Sigmoid colon (tissue), 7 donors: Measurements from ENCODE around the gene PPP2R2B. TPM values are rescaled to one million over a fixed set of nuclear protein-coding genes. Genes with fewer than 3 reads are reported as not detected.

Source experiments
- DNase-seq: peaks from one replicate; pipeline ENCODE4 v3.0.0-alpha.2; 2019
- H3K27ac ChIP-seq, 4 donors: fragments of 200-600 bp; sonication (generic); one replicate each; pipeline ENCODE4 v1.5.1; 2016 to 2019; ENCODE audit warnings: mild to moderate bottlenecking in 1 of 4
- H3K27me3 ChIP-seq, 3 donors: fragments of 200-600 bp; sonication (generic); one replicate each; pipeline ENCODE4 v1.5.1; 2019; ENCODE audit warnings: mild to moderate bottlenecking in 1 of 3
- H3K36me3 ChIP-seq, 4 donors: fragments of 200-600 bp; sonication (generic); one replicate each; pipeline ENCODE4 v1.5.1; 2016 to 2019
- H3K4me1 ChIP-seq, 4 donors: fragments of 200-600 bp; sonication (generic); one replicate each; pipeline ENCODE4 v1.5.1; 2017 to 2019
- H3K4me3 ChIP-seq, 4 donors: fragments of 200-600 bp; sonication (generic); one replicate each; pipeline ENCODE4 v1.5.1; 2017 to 2019; ENCODE audit warnings: mild to moderate bottlenecking in 2 of 4, moderate library complexity in 1 of 4
- H3K9me3 ChIP-seq, 4 donors: fragments of 200-600 bp in 3 of 4; sonication (generic) in 3 of 4; one replicate each; pipeline versions ENCODE4 v1.5.1 to v1.6.1; 2013 to 2019
- EP300 ChIP-seq, 4 donors: sonication (generic); formaldehyde crosslinking; IDR thresholded peaks; one replicate each; pipeline ENCODE4 v1.6.1; 2017; ENCODE audit warnings: antibody characterized with exemption in 4 of 4
- POLR2A ChIP-seq, 2 donors: fragments of 450-650 bp; IDR thresholded peaks; one replicate each; pipeline ENCODE4 v1.6.1; 2016; ENCODE audit warnings: antibody characterized with exemption in 2 of 2, mild to moderate bottlenecking in 2 of 2, moderate library complexity in 2 of 2
- POLR2AphosphoS5 ChIP-seq, 4 donors: sonication (generic); formaldehyde crosslinking; IDR thresholded peaks; one replicate each; pipeline ENCODE4 v1.6.1; 2017; ENCODE audit warnings: antibody characterized with exemption in 4 of 4
- WGBS, 2 donors: extraction: QIAGEN DNeasy Blood & Tissue Kit; methylation state at CpG; one replicate each; pipeline ENCODE4 v1.1.7; 2013; 5-methylcytosine and 5-hydroxymethylcytosine counted together
- intact Hi-C: fragments of 100-400 bp; cut with DNase I; formaldehyde crosslinking; loops from one replicate; pipeline ENCODE4 v1.15.1; 2023
- polyA plus RNA-seq, 3 donors: library from polyadenylated mRNA; stranded (reverse); fragments of 200-250 nt; gene quantifications; one replicate each; pipeline ENCODE4 v1.2.3, GENCODE V29; 2013
- total RNA-seq, 4 donors: library from RNA; depleted of rRNA; stranded (reverse); fragments of >200 nt; gene quantifications; one replicate each; pipeline ENCODE4 v1.1.0, GENCODE V29; 2016
- TF ChIP-seq, protein P1 (sequence below), 4 experiments: fragments of 450-650 bp in 3 of 4; fragments of 200-600 bp in 1 of 4; IDR thresholded peaks; one replicate each; pipeline ENCODE4 v1.5.1; 2016 to 2019; ENCODE audit warnings: antibody characterized with exemption in 4 of 4, mild to moderate bottlenecking in 3 of 4, moderate library complexity in 2 of 4
- donor health status: healthy with polysubstance abuse.
- donor health status: Bipolar disorder and iron deficiency.
- donor health status: healthy.

PPP2R2B gene
- total and polyA plus RNA-seq, 7 donors: 0.60 to 19.6 (median 7.4) TPM; not detected in 1

GRCh38 chr5:146828385-146828784 is 50.2 kb downstream of the PPP2R2B start:
- Histone ChIP-seq H3K27me3 (no peaks in the 10 kb centered on the region), H3K4me1 (peaks cover 2 to 63% (median 24%) of the 10 kb centered on the region in 4 donors), H3K9me3 (no peaks in the 10 kb centered on the region), H3K27ac (peak overlapping the region in 2 of 4 donors; percentile 35 to 57), H3K36me3 (no peaks in the 10 kb centered on the region), H3K4me3 (no peak overlapping the region)
- intact Hi-C loops: no loop called here
- TF ChIP-seq EP300 (IDR thresholded peaks at IDR 0.05): no peak
- peak in 2 of 4 donors; percentile 38 to 60 for TF ChIP-seq POLR2AphosphoS5 (IDR thresholded peaks at IDR 0.05)
- no peak for TF ChIP-seq POLR2A (IDR thresholded peaks at IDR 0.05)
- TF ChIP-seq, protein P1, sequence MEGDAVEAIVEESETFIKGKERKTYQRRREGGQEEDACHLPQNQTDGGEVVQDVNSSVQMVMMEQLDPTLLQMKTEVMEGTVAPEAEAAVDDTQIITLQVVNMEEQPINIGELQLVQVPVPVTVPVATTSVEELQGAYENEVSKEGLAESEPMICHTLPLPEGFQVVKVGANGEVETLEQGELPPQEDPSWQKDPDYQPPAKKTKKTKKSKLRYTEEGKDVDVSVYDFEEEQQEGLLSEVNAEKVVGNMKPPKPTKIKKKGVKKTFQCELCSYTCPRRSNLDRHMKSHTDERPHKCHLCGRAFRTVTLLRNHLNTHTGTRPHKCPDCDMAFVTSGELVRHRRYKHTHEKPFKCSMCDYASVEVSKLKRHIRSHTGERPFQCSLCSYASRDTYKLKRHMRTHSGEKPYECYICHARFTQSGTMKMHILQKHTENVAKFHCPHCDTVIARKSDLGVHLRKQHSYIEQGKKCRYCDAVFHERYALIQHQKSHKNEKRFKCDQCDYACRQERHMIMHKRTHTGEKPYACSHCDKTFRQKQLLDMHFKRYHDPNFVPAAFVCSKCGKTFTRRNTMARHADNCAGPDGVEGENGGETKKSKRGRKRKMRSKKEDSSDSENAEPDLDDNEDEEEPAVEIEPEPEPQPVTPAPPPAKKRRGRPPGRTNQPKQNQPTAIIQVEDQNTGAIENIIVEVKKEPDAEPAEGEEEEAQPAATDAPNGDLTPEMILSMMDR (IDR thresholded peaks at IDR 0.05): no peak
- no peak for DNase-seq

DNA sequence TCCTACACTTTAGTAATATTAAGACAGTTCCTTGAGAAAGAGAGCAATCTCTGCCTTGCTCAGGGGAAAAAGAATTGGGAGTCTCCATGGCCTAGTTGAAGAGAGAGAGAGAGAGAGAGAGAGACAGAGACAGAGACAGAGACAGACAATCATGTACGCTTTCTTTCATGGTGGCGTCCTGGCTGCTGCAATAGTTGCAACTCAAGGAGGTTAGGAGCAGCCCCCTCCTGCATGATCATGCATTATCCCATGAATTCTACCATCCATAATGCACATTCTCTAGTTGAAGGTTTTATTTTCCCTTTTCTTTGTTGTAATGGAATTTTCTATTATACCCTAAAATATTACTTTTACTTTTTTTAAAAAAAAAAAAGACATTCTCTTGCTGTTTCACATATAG is 50.7 kb downstream of the PPP2R2B start:
- peaks cover under 1 to 62% (median 26%) of the 10 kb centered on the region in 4 donors for H3K4me1 ChIP-seq
- intact Hi-C loops: no loop called here
- H3K4me3 ChIP-seq: no peak overlapping the region
- H3K9me3 ChIP-seq: no peaks in the 10 kb centered on the region
- TF ChIP-seq EP300 (IDR thresholded peaks at IDR 0.05) (no peak), POLR2AphosphoS5 (IDR thresholded peaks at IDR 0.05) (no peak), POLR2A (IDR thresholded peaks at IDR 0.05) (no peak)
- TF ChIP-seq, protein P1 (IDR thresholded peaks at IDR 0.05): no peak
- H3K36me3 ChIP-seq: no peaks in the 10 kb centered on the region
- H3K27ac ChIP-seq: peak overlapping the region in 2 of 4 donors; percentile 35 to 57
- no peak for DNase-seq
- no peaks in the 10 kb centered on the region for H3K27me3 ChIP-seq
- 83 to 94% methylated on average over 2 of the region's 2 CpGs for whole genome bisulfite sequencing, 2 donors

GRCh38 chr5:146825033-146825432 is 53.5 kb downstream of the PPP2R2B start:
- no peaks in the 10 kb centered on the region for H3K27me3 ChIP-seq
- TF ChIP-seq POLR2AphosphoS5 (IDR thresholded peaks at IDR 0.05): no peak
- TF ChIP-seq, protein P1 (IDR thresholded peaks at IDR 0.05): no peak
- no peak for TF ChIP-seq EP300 (IDR thresholded peaks at IDR 0.05)
- no peak for TF ChIP-seq POLR2A (IDR thresholded peaks at IDR 0.05)
- no peaks in the 10 kb centered on the region for H3K9me3 ChIP-seq
- intact Hi-C loops: no loop called here
- DNase-seq: no peak
- H3K4me3 ChIP-seq: no peak overlapping the region
- H3K4me1 ChIP-seq: peaks cover 0 to 36% (median 24%) of the 10 kb centered on the region in 4 donors
- H3K27ac ChIP-seq: no peak overlapping the region
- 33 to 48% methylated on average over 5 of the region's 5 CpGs for WGBS, 2 donors
- no peaks in the 10 kb centered on the region for H3K36me3 ChIP-seq

- DNase-seq: no peak
- intact Hi-C loops: no loop called here
- Histone ChIP-seq H3K27me3 (no peaks in the 10 kb centered on the region), H3K4me3 (no peak overlapping the region), H3K27ac (no peak overlapping the region), H3K36me3 (no peaks in the 10 kb centered on the region), H3K9me3 (no peaks in the 10 kb centered on the region), H3K4me1 (peaks cover 0 to 8% (median 4%) of the 10 kb centered on the region in 4 donors)
- no peak for TF ChIP-seq EP300 (IDR thresholded peaks at IDR 0.05)
- TF ChIP-seq POLR2AphosphoS5 (IDR thresholded peaks at IDR 0.05): no peak
- TF ChIP-seq POLR2A (IDR thresholded peaks at IDR 0.05): no peak
- TF ChIP-seq, protein P1 (IDR thresholded peaks at IDR 0.05): no peak
- 69 to 90% methylated on average over 3 of the region's 3 CpGs for WGBS, 2 donors
Measured at GRCh38 chr5:146821732-146822131, 56.8 kb downstream of the PPP2R2B start.

DNA sequence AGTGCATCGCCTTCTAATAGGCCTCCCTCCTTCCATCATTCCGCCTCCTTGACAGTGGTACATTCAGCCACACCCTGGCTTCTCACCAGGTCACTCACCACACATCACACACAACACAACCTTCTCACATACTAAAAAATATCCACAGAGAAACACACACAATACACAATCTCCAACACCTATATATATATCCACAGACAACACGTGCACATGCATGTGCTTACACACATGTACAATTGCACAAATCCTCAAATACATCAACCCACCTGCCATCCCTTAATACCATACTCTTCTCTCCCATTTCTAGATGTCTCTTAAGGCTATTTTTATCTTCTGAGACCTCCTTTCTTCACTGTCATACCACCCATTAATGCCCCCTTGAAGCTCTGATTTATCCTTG is 57.6 kb downstream of the PPP2R2B start:
- intact Hi-C loops: no loop called here
- TF ChIP-seq EP300 (IDR thresholded peaks at IDR 0.05) (no peak), POLR2AphosphoS5 (IDR thresholded peaks at IDR 0.05) (no peak), POLR2A (IDR thresholded peaks at IDR 0.05) (no peak)
- TF ChIP-seq, protein P1 (IDR thresholded peaks at IDR 0.05): no peak
- WGBS, 2 donors: 89 to 91% methylated on average over 3 of the region's 3 CpGs
- H3K27ac ChIP-seq: no peak overlapping the region
- H3K27me3 ChIP-seq: no peaks in the 10 kb centered on the region
- no peaks in the 10 kb centered on the region for H3K36me3 ChIP-seq
- no peak overlapping the region for H3K4me3 ChIP-seq
- peaks cover 0 to 8% (median 4%) of the 10 kb centered on the region in 4 donors for H3K4me1 ChIP-seq
- no peaks in the 10 kb centered on the region for H3K9me3 ChIP-seq
- no peak for DNase-seq
